HCT116 (cell line): ENCODE data around the gene ZNF787. TPM values are rescaled to one million over a fixed set of nuclear protein-coding genes. Genes with fewer than 3 reads are reported as not detected.

ENCODE experiments used
- ATAC-seq: fragments of 200-7000 bp; cut with Tn5 transposase; 2 replicates; pipeline ENCODE4 v1.9.1; 2020; ENCODE audit warnings: mild to moderate bottlenecking, moderate library complexity
- BruUV-seq: library from RNA; stranded (reverse); fragments of 400-500 nt; replicated peaks from 2 replicates; lab custom pipeline; 2021; lab: Mats Ljungman, UMichigan
- CTCF ChIA-PET: fragments of 300-600 bp; sonication (Branson Sonifier 250); formaldehyde crosslinking; loops from one replicate; lab custom pipeline; 2021; ENCODE audit warnings: antibody characterized with exemption; lab: Charles Lee
- POLR2A ChIA-PET: fragments of 300-600, 350-600 bp; sonication (Branson Sonifier 250); formaldehyde crosslinking; loops from one replicate; lab custom pipeline; 2021; ENCODE audit warnings: antibody characterized with exemption; lab: Charles Lee
- RAD21 ChIA-PET, 2 experiments: fragments of 300-600 bp; sonication (Branson Sonifier 250); formaldehyde crosslinking; loops; one replicate each; lab custom pipeline; 2023; ENCODE audit warnings: low total read pairs in 2 of 2; ENCODE audit not compliant: uncharacterized antibody in 2 of 2, unreplicated experiment in 2 of 2, low non-redundant PET in 1 of 2; lab: Charles Lee
- DNase-seq: peaks from one replicate; pipeline ENCODE4 v3.0.0-alpha.2; 2010; ENCODE audit warnings: low read depth, low spot score
- H2AFZ ChIP-seq: fragments of 200-600 bp; shearing (Covaris generic), sonication (generic); 2 replicates; pipeline ENCODE4 v1.6.1; 2017; ENCODE audit warnings: low read depth, mixed run types, mixed read lengths, antibody characterized with exemption, low read length; ENCODE audit not compliant: poor library complexity, severe bottlenecking
- H3K27ac ChIP-seq: 2 replicates; pipeline ENCODE4 v1.5.1; 2012; ENCODE audit warnings: low read depth, low read length
- H3K27me3 ChIP-seq: fragments of 200-600 bp; sonication (generic); 2 replicates; pipeline ENCODE4 v1.6.1; 2016; ENCODE audit warnings: mixed run types, low read length, mixed read lengths; ENCODE audit not compliant: insufficient read depth
- H3K36me3 ChIP-seq, 2 experiments: fragments of 200-500 bp in 1 of 2; fragments of 200-600 bp in 1 of 2; sonication (Bioruptor generic) in 1 of 2; sonication (generic) in 1 of 2; 2 replicates each; pipeline versions ENCODE4 v1.5.1 to v1.6.1; 2014 to 2016; ENCODE audit warnings: low read length in 2 of 2, inconsistent platforms in 1 of 2, mixed read lengths in 1 of 2, mixed run types in 1 of 2; ENCODE audit not compliant: insufficient read depth in 2 of 2, control insufficient read depth in 1 of 2
- H3K4me1 ChIP-seq, 2 experiments: fragments of 200-600 bp in 1 of 2; sonication (generic) in 1 of 2; 2 replicates each; pipeline versions ENCODE4 v1.5.1 to v1.6.1; 2012 to 2017; ENCODE audit warnings: low read length in 2 of 2, inconsistent platforms in 1 of 2, mild to moderate bottlenecking in 1 of 2, mixed read lengths in 1 of 2, mixed run types in 1 of 2, moderate library complexity in 1 of 2; ENCODE audit not compliant: insufficient read depth in 2 of 2, control insufficient read depth in 1 of 2
- H3K4me2 ChIP-seq: fragments of 200-600 bp; sonication (generic); 2 replicates; pipeline ENCODE4 v1.6.1; 2017; ENCODE audit warnings: mixed run types, low read length, mixed read lengths
- H3K4me3 ChIP-seq, 2 experiments: fragments of 200-600 bp in 1 of 2; sonication (generic) in 1 of 2; replicated peaks in 1 of 2; 2 replicates each; pipeline ENCODE4 v1.5.1; 2011 to 2016; ENCODE audit warnings: low read length in 2 of 2, control low read depth in 1 of 2, low read depth in 1 of 2, mild to moderate bottlenecking in 1 of 2, mixed read lengths in 1 of 2, mixed run types in 1 of 2
- H3K79me2 ChIP-seq: fragments of 200-600 bp; sonication (generic); 2 replicates; pipeline ENCODE4 v1.6.1; 2017; ENCODE audit warnings: mild to moderate bottlenecking, mixed run types, low read length, moderate library complexity, mixed read lengths; ENCODE audit not compliant: insufficient read depth
- H3K9ac ChIP-seq: fragments of 200-600 bp; sonication (generic); 2 replicates; pipeline ENCODE4 v1.6.1; 2016; ENCODE audit warnings: low read length, mixed read lengths
- H3K9me2 ChIP-seq: fragments of 200-600 bp; sonication (generic), shearing (Covaris generic); 2 replicates; pipeline ENCODE4 v1.6.1; 2017; ENCODE audit warnings: mixed run types, mild to moderate bottlenecking, moderate library complexity; ENCODE audit not compliant: insufficient read depth
- H3K9me3 ChIP-seq, 2 experiments: fragments of 200-500 bp in 1 of 2; fragments of 200-600 bp in 1 of 2; sonication (Bioruptor generic) in 1 of 2; sonication (generic) in 1 of 2; 2 replicates each; pipeline ENCODE4 v1.6.1; 2014 to 2017; ENCODE audit warnings: low read length in 2 of 2, mixed read lengths in 2 of 2, inconsistent platforms in 1 of 2, low read depth in 1 of 2, mild to moderate bottlenecking in 1 of 2, mixed run types in 1 of 2, moderate library complexity in 1 of 2; ENCODE audit not compliant: control insufficient read depth in 1 of 2, insufficient read depth in 1 of 2
- H4K20me1 ChIP-seq: fragments of 200-600 bp; sonication (generic), shearing (Covaris generic); 2 replicates; pipeline ENCODE4 v1.6.1; 2017; ENCODE audit warnings: mixed run types, mild to moderate bottlenecking, moderate library complexity; ENCODE audit not compliant: insufficient read depth
- CTCF ChIP-seq, 3 experiments: fragments of 200-600 bp in 1 of 3; sonication (generic) in 1 of 3; IDR thresholded peaks in 2 of 3; conservative IDR thresholded peaks in 1 of 3; 2 replicates each; pipeline ENCODE4 v1.5.1; 2012 to 2017; ENCODE audit warnings: low read depth in 2 of 3, low read length in 2 of 3, antibody characterized with exemption in 1 of 3, borderline replicate concordance in 1 of 3, control low read depth in 1 of 3, mild to moderate bottlenecking in 1 of 3, mixed read lengths in 1 of 3, mixed run types in 1 of 3, moderate library complexity in 1 of 3; ENCODE audit not compliant: insufficient read depth in 1 of 3
- EZH2 ChIP-seq: fragments of 200-600 bp; sonication (generic); IDR thresholded peaks from 2 replicates; pipeline ENCODE4 v1.6.1; 2017; ENCODE audit warnings: antibody characterized with exemption, mixed run types
- EZH2phosphoT487 ChIP-seq: fragments of 200-600 bp; IDR thresholded peaks from 2 replicates; pipeline ENCODE4 v1.6.1; 2018; ENCODE audit warnings: antibody characterized with exemption, borderline replicate concordance
- RAD21 ChIP-seq: IDR thresholded peaks from 2 replicates; pipeline ENCODE4 v1.6.1; 2012; ENCODE audit warnings: low read depth, mild to moderate bottlenecking
- REST ChIP-seq: IDR thresholded peaks from 2 replicates; pipeline ENCODE4 v1.6.1; 2012; ENCODE audit warnings: low read depth
- intact Hi-C: fragments of 100-400 bp; cut with micrococcal nuclease; formaldehyde crosslinking; loops from 2 replicates; pipeline ENCODE4 v1.10.0; 2022
- total RNA-seq: library from RNA; stranded (reverse); gene quantifications from one replicate; pipeline ENCODE4 v1.2.1, GENCODE V29; 2021; ENCODE audit not compliant: unreplicated experiment

The ZNF787 gene
- total RNA-seq, 1 experiment from 2014 or later, result 40.3 TPM

- no peak for TF ChIP-seq EZH2phosphoT487
- Histone ChIP-seq H3K4me3 (no peak overlapping the region), H3K9ac (no peak overlapping the region), H2AFZ (no peak overlapping the region), H3K9me3 (no peaks in the 10 kb centered on the region), H3K4me1 (no peaks in the 10 kb centered on the region), H3K36me3 (no peaks in the 10 kb centered on the region), H3K4me2 (no peak overlapping the region), H3K27me3 (no peaks in the 10 kb centered on the region), H3K9me2 (no peaks in the 10 kb centered on the region), H3K27ac (no peak overlapping the region), H4K20me1 (no peaks in the 10 kb centered on the region), H3K79me2 (no peaks in the 10 kb centered on the region)
- CTCF ChIA-PET, result no interaction called here
- intact Hi-C loops, result no loop called here
- RAD21 ChIA-PET, result no interaction called here
- no TSS peak for BruUV-seq
- ATAC-seq (no peak), DNase-seq (no peak)
- POLR2A ChIA-PET, result no interaction called here
These were observed 42.0 kb upstream of the ZNF787 start for GRCh38 chr19:56163097-56163496.

GRCh38 chr19:56162258-56162657 lies 41.2 kb upstream of the ZNF787 start:
- no peak for TF ChIP-seq RAD21
- no peak for TF ChIP-seq EZH2
- TF ChIP-seq CTCF (IDR thresholded peaks at IDR 0.05 in 2 of 3, conservative IDR thresholded peaks at IDR 0.05 in 1 of 3; ENCODE audit: borderline replicate concordance in 1 of 3, insufficient read depth in 1 of 3, low read depth in 2 of 3, low read length in 2 of 3), result no peak
- TF ChIP-seq REST, result no peak
- intact Hi-C loops, result no loop called here
- BruUV-seq, result no TSS peak
- no peak overlapping the region for H3K4me3 ChIP-seq
- no peaks in the 10 kb centered on the region for H3K36me3 ChIP-seq
- no peaks in the 10 kb centered on the region for H4K20me1 ChIP-seq
- H2AFZ ChIP-seq, result no peak overlapping the region
- ChIA-PET RAD21 (no interaction called here), POLR2A (no interaction called here), CTCF (interaction anchor here (0.6 kb wide), 1 partner anchor 385 kb away, joined by 3 read pairs; no protein-coding TSS in a partner anchor)
- H3K27ac ChIP-seq, result no peak overlapping the region
- H3K27me3 ChIP-seq, result no peaks in the 10 kb centered on the region
- H3K9me2 ChIP-seq, result no peaks in the 10 kb centered on the region
- H3K9ac ChIP-seq, result no peak overlapping the region
- H3K9me3 ChIP-seq, result no peaks in the 10 kb centered on the region
- no peak overlapping the region for H3K4me2 ChIP-seq
- ATAC-seq (no peak), DNase-seq (no peak)
- H3K79me2 ChIP-seq, result no peaks in the 10 kb centered on the region
- no peaks in the 10 kb centered on the region for H3K4me1 ChIP-seq
